Muscle of leg (tissue), 11 donors: Measurements from ENCODE around the gene SLIT3. TPM values are rescaled to one million over a fixed set of nuclear protein-coding genes. Genes with fewer than 3 reads are reported as not detected.

Experiments
- DNase-seq: peaks from one replicate; pipeline ENCODE4 v3.0.0; 2013
- H3K27ac ChIP-seq: one replicate; pipeline ENCODE4 v1.5.1; 2013; ENCODE audit warnings: mild to moderate bottlenecking, low read length, control low read depth
- H3K27me3 ChIP-seq: one replicate; pipeline ENCODE4 v1.6.1; 2013; ENCODE audit warnings: low read length; ENCODE audit not compliant: control insufficient read depth, insufficient read depth
- H3K36me3 ChIP-seq: one replicate; pipeline ENCODE4 v1.6.1; 2013; ENCODE audit warnings: low read length; ENCODE audit not compliant: control insufficient read depth, insufficient read depth
- H3K4me1 ChIP-seq: one replicate; pipeline ENCODE4 v1.6.1; 2013; ENCODE audit warnings: low read length; ENCODE audit not compliant: control insufficient read depth, insufficient read depth
- H3K4me3 ChIP-seq: one replicate; pipeline ENCODE4 v1.5.1; 2013; ENCODE audit warnings: low read length, control low read depth
- H3K9me3 ChIP-seq: replicated peaks from 2 replicates; pipeline ENCODE4 v1.6.1; 2013; ENCODE audit warnings: low read depth, low read length; ENCODE audit not compliant: control insufficient read depth
- WGBS: methylation state at CpG from one replicate; pipeline ENCODE4 v1.1.5; 2013; ENCODE audit warnings: missing lambda C conversion rate; ENCODE audit not compliant: insufficient coverage; 5-methylcytosine and 5-hydroxymethylcytosine counted together
- polyA plus RNA-seq, 8 donors: library from polyadenylated mRNA; unstranded; fragments of 120-200 nt; gene quantifications; one replicate each; pipeline versions ENCODE4 v1.2.1 to v1.2.3, GENCODE V29; 2013; ENCODE audit warnings: inconsistent platforms in 1 of 8, low replicate concordance in 1 of 8; ENCODE audit not compliant: insufficient read length in 8 of 8, insufficient read depth in 1 of 8
- total RNA-seq: library from RNA; stranded (reverse); fragments of 120-200 nt; gene quantifications from one replicate; pipeline ENCODE4 v1.2.4, GENCODE V29; 2013

SLIT3 gene
- total and polyA plus RNA-seq, 9 donors = 5.2 to 36.4 (median 12.2) TPM

GRCh38 chr5:168693297-168693696 lies 607.6 kb downstream of the SLIT3 start:
- DNase-seq = no peak
- H3K27me3 ChIP-seq = no peaks in the 10 kb centered on the region
- no peaks in the 10 kb centered on the region for H3K9me3 ChIP-seq
- H3K4me3 ChIP-seq = no peak overlapping the region
- H3K36me3 ChIP-seq = no peaks in the 10 kb centered on the region
- peaks cover 7% of the 10 kb centered on the region for H3K4me1 ChIP-seq
- no peak overlapping the region for H3K27ac ChIP-seq
- 55% methylated on average over 3 of the region's 5 CpGs for WGBS

GRCh38 chr5:168691891-168692290 lies 609.0 kb downstream of the SLIT3 start:
- Histone ChIP-seq H3K27me3 (no peaks in the 10 kb centered on the region), H3K4me1 (peaks cover 7% of the 10 kb centered on the region), H3K9me3 (no peaks in the 10 kb centered on the region), H3K27ac (no peak overlapping the region), H3K4me3 (no peak overlapping the region), H3K36me3 (no peaks in the 10 kb centered on the region)
- DNase-seq = no peak
- WGBS = 76% methylated on average over 4 of the region's 4 CpGs

DNA sequence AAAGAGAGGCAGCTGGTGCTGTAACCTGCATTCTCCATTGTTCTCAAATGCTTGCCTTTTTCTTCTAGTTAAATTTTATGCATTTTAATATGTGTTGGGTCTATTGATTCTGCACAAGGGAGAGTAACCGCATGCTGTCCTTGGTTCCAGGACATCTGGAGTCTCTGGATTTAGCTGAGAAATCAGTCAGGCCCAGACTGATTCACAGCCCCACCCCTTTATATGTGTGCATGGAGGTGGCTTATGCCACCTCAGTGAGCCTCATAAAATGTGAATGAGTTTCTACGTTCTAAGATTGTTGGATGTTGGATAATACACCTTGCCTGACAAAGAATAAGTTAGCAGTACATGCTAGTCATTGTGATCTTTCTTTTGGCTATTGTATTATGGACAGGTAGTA lies 611.7 kb downstream of the SLIT3 start:
- no peaks in the 10 kb centered on the region for H3K36me3 ChIP-seq
- no peaks in the 10 kb centered on the region for H3K9me3 ChIP-seq
- no peaks in the 10 kb centered on the region for H3K27me3 ChIP-seq
- no peak for DNase-seq
- WGBS = no CpG with 5 or more reads among the region's 2 CpGs
- H3K27ac ChIP-seq = no peak overlapping the region
- H3K4me1 ChIP-seq = no peaks in the 10 kb centered on the region
- H3K4me3 ChIP-seq = no peak overlapping the region

GRCh38 chr5:168686837-168687236 lies 614.1 kb downstream of the SLIT3 start:
- Histone ChIP-seq H3K36me3 (no peaks in the 10 kb centered on the region), H3K27me3 (peaks cover 2% of the 10 kb centered on the region), H3K27ac (no peak overlapping the region), H3K4me1 (no peaks in the 10 kb centered on the region), H3K9me3 (no peaks in the 10 kb centered on the region), H3K4me3 (no peak overlapping the region)
- no peak for DNase-seq
- whole genome bisulfite sequencing = 93% methylated on average over 7 of the region's 7 CpGs

DNA sequence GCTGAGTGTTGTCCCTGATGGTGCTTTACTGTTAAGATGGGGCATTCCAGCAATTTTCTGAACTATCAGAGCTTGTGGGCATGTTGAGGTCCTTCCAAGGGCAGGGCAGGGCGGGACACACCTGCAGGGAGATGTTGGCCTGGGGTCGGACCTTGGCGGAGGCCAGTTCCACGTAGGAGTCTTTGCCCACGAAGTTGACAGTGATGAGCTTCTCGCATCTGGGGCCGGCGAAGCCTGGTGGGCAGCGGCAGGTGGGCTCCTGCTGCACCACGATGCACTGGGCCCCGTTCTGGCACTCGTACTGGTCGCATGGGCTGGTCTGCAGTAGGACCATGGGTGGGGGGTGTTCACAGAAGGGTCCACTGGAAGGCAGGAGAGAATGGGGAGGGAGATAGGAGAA lies 615.4 kb downstream of the SLIT3 start:
- Histone ChIP-seq H3K4me1 (no peaks in the 10 kb centered on the region), H3K4me3 (no peak overlapping the region), H3K36me3 (no peaks in the 10 kb centered on the region), H3K27me3 (peaks cover 2% of the 10 kb centered on the region), H3K27ac (no peak overlapping the region), H3K9me3 (no peaks in the 10 kb centered on the region)
- WGBS = 93% methylated on average over 13 of the region's 13 CpGs
- DNase-seq = no peak

DNA sequence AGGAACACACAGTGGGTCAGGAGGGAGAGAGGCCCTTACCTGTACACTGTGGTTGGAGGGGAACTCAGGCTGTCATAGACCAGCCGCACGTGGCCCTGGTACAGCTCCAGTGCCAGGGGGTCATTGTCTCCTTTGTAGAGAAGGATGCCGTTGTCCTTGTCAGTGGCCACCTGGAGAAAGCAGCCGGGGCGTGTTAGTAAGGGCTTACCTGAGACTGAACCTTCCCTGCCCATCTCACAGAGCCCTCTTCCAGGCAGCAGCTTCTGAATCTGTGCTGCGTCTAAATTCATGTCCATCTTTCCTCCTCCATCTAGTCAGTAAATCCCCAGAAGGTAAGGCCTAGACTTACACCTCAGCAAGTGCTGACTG lies 617.0 kb downstream of the SLIT3 start:
- DNase-seq = no peak

GRCh38 chr5:168683247-168683926 lies 617.6 kb downstream of the SLIT3 start:
- Histone ChIP-seq H3K27ac (no peak overlapping the region), H3K4me1 (peaks cover 2% of the 10 kb centered on the region), H3K9me3 (no peaks in the 10 kb centered on the region), H3K27me3 (peaks cover 2% of the 10 kb centered on the region), H3K36me3 (no peaks in the 10 kb centered on the region), H3K4me3 (no peak overlapping the region)
- DNase-seq = no peak
- WGBS = 53% methylated on average over 3 of the region's 15 CpGs

More for the DNA sequence above, 617.0 kb downstream of the SLIT3 start:
- Histone ChIP-seq H3K4me1 (peaks cover 2% of the 10 kb centered on the region), H3K36me3 (no peaks in the 10 kb centered on the region), H3K9me3 (no peaks in the 10 kb centered on the region), H3K27me3 (peaks cover 2% of the 10 kb centered on the region), H3K4me3 (no peak overlapping the region), H3K27ac (no peak overlapping the region)
- 93% methylated on average over 3 of the region's 6 CpGs for WGBS

- no peak overlapping the region for H3K27ac ChIP-seq
- no peak overlapping the region for H3K4me3 ChIP-seq
- H3K9me3 ChIP-seq = no peaks in the 10 kb centered on the region
- H3K36me3 ChIP-seq = no peaks in the 10 kb centered on the region
- peak; percentile 25 for DNase-seq
- 26% methylated on average over 3 of the region's 4 CpGs for WGBS
- peaks cover 2% of the 10 kb centered on the region for H3K4me1 ChIP-seq
- H3K27me3 ChIP-seq = peaks cover 2% of the 10 kb centered on the region
Measured at GRCh38 chr5:168681556-168682183, 619.3 kb downstream of the SLIT3 start.

GRCh38 chr5:168680395-168680794 lies 620.5 kb downstream of the SLIT3 start:
- WGBS = 57% methylated on average over 1 of the region's 2 CpGs
- no peak for DNase-seq
- no peak overlapping the region for H3K27ac ChIP-seq

DNA sequence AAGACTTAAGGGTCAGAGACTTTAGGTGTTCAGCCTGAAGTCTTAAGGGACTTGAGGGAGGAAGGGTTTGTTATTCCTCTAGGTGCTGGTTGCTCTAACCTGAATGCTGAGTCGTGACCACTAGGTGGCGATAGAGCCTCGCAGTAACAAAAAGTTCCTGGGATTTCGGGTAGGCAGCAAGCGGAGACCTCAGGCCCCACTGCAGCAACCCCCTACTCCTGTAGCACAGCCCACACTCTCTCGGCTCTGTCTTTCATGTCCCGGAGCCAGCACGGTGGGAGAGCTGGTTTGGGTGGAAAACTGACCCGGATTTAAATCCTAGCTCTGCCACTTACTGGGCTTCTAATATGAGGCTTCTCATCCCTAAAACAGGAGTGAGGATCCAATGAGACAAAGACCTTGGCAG lies 621.4 kb downstream of the SLIT3 start:
- Histone ChIP-seq H3K4me3 (no peak overlapping the region), H3K36me3 (no peaks in the 10 kb centered on the region), H3K27ac (no peak overlapping the region), H3K9me3 (no peaks in the 10 kb centered on the region), H3K4me1 (peaks cover 2% of the 10 kb centered on the region), H3K27me3 (peaks cover 2% of the 10 kb centered on the region)
- no CpG with 5 or more reads among the region's 9 CpGs for WGBS
- DNase-seq = peak; percentile 83

More at GRCh38 chr5:168680395-168680794, 620.5 kb downstream of the SLIT3 start:
- Histone ChIP-seq H3K27me3 (peaks cover 2% of the 10 kb centered on the region), H3K36me3 (no peaks in the 10 kb centered on the region), H3K4me3 (no peak overlapping the region), H3K4me1 (peaks cover 2% of the 10 kb centered on the region), H3K9me3 (no peaks in the 10 kb centered on the region)
